ENCODE results near the gene GASK1A. TPM values are rescaled to one million over a fixed set of nuclear protein-coding genes. Genes with fewer than 3 reads are reported as not detected.

Gene GASK1A
- total RNA-seq, 2 donors from 2014 or later = 4.0 to 5.3 TPM

DNA sequence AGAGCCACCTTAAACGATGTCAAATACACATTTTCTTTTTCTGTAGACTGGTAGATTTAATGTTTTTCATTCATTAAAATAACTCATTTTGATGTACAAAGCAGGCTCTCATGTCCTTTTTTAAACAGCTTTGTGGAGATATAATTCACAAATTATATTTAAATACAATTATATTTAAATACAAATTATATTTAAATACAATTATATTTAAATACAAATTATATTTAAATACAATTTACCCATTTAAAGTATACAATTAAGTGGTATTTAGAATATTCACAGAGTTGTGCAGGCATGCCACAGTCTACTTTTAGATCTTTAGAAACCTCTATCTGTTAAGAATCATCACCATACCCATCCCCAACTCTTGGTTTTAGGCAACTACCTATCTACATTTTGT is 36.4 kb upstream of the GASK1A start:
- no peaks in the 10 kb centered on the region for H3K4me1 ChIP-seq (ENCODE audit: control insufficient read depth, insufficient read depth, low read length)
- Mint-ChIP-seq H3K27me3 (ENCODE audit: insufficient read depth) (no peaks in the 10 kb centered on the region), H3K36me3 (ENCODE audit: low read depth) (no peaks in the 10 kb centered on the region), H3K9me3 (no peaks in the 10 kb centered on the region), H3K4me3 (no peak overlapping the region), H3K27ac (no peak overlapping the region), H3K4me1 (no peaks in the 10 kb centered on the region)
- no peaks in the 10 kb centered on the region for H3K27me3 ChIP-seq (ENCODE audit: control insufficient read depth, insufficient read depth, low read length, poor library complexity, severe bottlenecking)
- no peaks in the 10 kb centered on the region for H3K36me3 ChIP-seq (ENCODE audit: control insufficient read depth, insufficient read depth, low read length)
- DNase-seq = no peak
- H3K9me3 ChIP-seq (ENCODE audit: control insufficient read depth, low read length) = no peaks in the 10 kb centered on the region
- no peak for TF ChIP-seq CTCF (conservative IDR thresholded peaks at IDR 0.05)
- 88% methylated on average over 1 of the region's 1 CpG; no CpG with 5 or more reads in 1 of the 2 experiments for WGBS, 2 experiments (ENCODE audit: insufficient coverage in 1 of 2, insufficient read length in 1 of 2)
- no peak overlapping the region for H3K27ac ChIP-seq (ENCODE audit: low read depth, low read length)
- H3K4me3 ChIP-seq (ENCODE audit: low read length) = no peak overlapping the region
- H3K9ac ChIP-seq (ENCODE audit: extremely low read depth, low read length, poor library complexity, severe bottlenecking) = no peak overlapping the region

- Mint-ChIP-seq H3K9me3 (no peaks in the 10 kb centered on the region), H3K36me3 (ENCODE audit: low read depth) (no peaks in the 10 kb centered on the region), H3K4me1 (no peaks in the 10 kb centered on the region), H3K27ac (no peak overlapping the region), H3K4me3 (no peak overlapping the region), H3K27me3 (ENCODE audit: insufficient read depth) (peaks cover 11% of the 10 kb centered on the region)
- no peak for TF ChIP-seq CTCF (conservative IDR thresholded peaks at IDR 0.05)
- Histone ChIP-seq H3K27me3 (ENCODE audit: control insufficient read depth, insufficient read depth, low read length, poor library complexity, severe bottlenecking) (no peaks in the 10 kb centered on the region), H3K4me3 (ENCODE audit: low read length) (no peak overlapping the region), H3K27ac (ENCODE audit: low read depth, low read length) (no peak overlapping the region), H3K36me3 (ENCODE audit: control insufficient read depth, insufficient read depth, low read length) (no peaks in the 10 kb centered on the region), H3K9ac (ENCODE audit: extremely low read depth, low read length, poor library complexity, severe bottlenecking) (no peak overlapping the region), H3K4me1 (ENCODE audit: control insufficient read depth, insufficient read depth, low read length) (no peaks in the 10 kb centered on the region), H3K9me3 (ENCODE audit: control insufficient read depth, low read length) (no peaks in the 10 kb centered on the region)
- WGBS, 2 experiments (ENCODE audit: insufficient coverage in 1 of 2, insufficient read length in 1 of 2) = 78 to 84% methylated on average over 4 to 5 of the region's 5 CpGs
- DNase-seq = no peak
These were observed 33.1 kb upstream of the GASK1A start for GRCh38 chr3:42946050-42946449.

DNA sequence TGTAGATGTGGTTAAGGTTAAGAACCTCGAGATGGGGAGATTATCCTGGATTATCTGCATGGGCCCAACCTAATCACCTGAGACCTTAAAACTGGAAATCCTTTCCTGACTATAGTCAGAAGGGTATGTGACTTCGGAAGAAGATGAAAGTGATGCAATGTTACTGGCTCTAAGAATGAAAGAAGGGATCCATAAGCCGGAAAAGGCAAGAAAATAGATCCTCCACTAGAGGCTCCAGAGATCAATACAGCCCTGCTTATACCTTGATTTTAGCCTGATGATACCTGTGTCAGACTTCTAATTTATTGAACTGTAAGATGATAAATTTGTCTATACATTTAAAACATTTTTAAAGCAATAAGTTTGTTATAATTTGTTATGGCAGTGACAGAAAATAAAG is 21.5 kb upstream of the GASK1A start:
- WGBS, 2 experiments (ENCODE audit: insufficient coverage in 1 of 2, insufficient read length in 1 of 2) = 82% methylated on average over 3 of the region's 3 CpGs; no CpG with 5 or more reads in 1 of the 2 experiments
- Mint-ChIP-seq H3K4me3 (no peak overlapping the region), H3K27ac (no peak overlapping the region), H3K4me1 (no peaks in the 10 kb centered on the region), H3K9me3 (peaks cover 2% of the 10 kb centered on the region), H3K27me3 (ENCODE audit: insufficient read depth) (peaks cover 18% of the 10 kb centered on the region), H3K36me3 (ENCODE audit: low read depth) (no peaks in the 10 kb centered on the region)
- no peaks in the 10 kb centered on the region for H3K4me1 ChIP-seq (ENCODE audit: control insufficient read depth, insufficient read depth, low read length)
- H3K4me3 ChIP-seq (ENCODE audit: low read length) = no peak overlapping the region
- no peaks in the 10 kb centered on the region for H3K9me3 ChIP-seq (ENCODE audit: control insufficient read depth, low read length)
- H3K9ac ChIP-seq (ENCODE audit: extremely low read depth, low read length, poor library complexity, severe bottlenecking) = no peak overlapping the region
- no peaks in the 10 kb centered on the region for H3K27me3 ChIP-seq (ENCODE audit: control insufficient read depth, insufficient read depth, low read length, poor library complexity, severe bottlenecking)
- no peak overlapping the region for H3K27ac ChIP-seq (ENCODE audit: low read depth, low read length)
- peak; percentile 70 for TF ChIP-seq CTCF (conservative IDR thresholded peaks at IDR 0.05)
- no peaks in the 10 kb centered on the region for H3K36me3 ChIP-seq (ENCODE audit: control insufficient read depth, insufficient read depth, low read length)
- DNase-seq = no peak

All from endodermal cell (in vitro differentiated cells).